ENCODE data around the gene WDR41.

DNA sequence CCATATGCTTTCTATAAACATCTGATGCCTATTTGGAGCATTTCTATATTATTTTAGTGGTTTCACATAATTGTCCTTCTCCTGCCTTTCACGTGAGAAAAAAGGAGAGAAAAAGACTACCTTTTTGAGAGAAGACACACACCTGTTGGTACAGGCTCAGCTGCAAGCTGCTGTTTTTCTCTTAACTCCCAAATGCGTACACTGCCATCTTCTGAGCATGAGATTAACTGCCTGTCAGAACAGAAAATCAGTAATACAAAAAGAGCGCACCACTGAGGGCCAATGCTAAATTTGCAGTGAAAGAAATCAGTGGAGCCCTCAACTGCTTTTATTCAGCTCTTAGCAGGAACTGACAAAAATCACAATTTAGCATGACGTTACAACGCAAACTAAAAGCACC, 54.9 kb downstream of the WDR41 start:
- TF ChIP-seq POLR2A (IDR thresholded peaks at IDR 0.05) = no peak
- TF ChIP-seq, protein P1, sequence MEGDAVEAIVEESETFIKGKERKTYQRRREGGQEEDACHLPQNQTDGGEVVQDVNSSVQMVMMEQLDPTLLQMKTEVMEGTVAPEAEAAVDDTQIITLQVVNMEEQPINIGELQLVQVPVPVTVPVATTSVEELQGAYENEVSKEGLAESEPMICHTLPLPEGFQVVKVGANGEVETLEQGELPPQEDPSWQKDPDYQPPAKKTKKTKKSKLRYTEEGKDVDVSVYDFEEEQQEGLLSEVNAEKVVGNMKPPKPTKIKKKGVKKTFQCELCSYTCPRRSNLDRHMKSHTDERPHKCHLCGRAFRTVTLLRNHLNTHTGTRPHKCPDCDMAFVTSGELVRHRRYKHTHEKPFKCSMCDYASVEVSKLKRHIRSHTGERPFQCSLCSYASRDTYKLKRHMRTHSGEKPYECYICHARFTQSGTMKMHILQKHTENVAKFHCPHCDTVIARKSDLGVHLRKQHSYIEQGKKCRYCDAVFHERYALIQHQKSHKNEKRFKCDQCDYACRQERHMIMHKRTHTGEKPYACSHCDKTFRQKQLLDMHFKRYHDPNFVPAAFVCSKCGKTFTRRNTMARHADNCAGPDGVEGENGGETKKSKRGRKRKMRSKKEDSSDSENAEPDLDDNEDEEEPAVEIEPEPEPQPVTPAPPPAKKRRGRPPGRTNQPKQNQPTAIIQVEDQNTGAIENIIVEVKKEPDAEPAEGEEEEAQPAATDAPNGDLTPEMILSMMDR (IDR thresholded peaks at IDR 0.05) = no peak
- no peak for TF ChIP-seq EP300 (IDR thresholded peaks at IDR 0.05)
- no peak for TF ChIP-seq POLR2AphosphoS5 (IDR thresholded peaks at IDR 0.05)
